ENCODE data around the gene C10orf95. TPM values are rescaled to one million over a fixed set of nuclear protein-coding genes. Genes with fewer than 3 reads are reported as not detected.

C10orf95 gene
- total RNA-seq, 1 donor from 2014 or later = 0.20 TPM

DNA sequence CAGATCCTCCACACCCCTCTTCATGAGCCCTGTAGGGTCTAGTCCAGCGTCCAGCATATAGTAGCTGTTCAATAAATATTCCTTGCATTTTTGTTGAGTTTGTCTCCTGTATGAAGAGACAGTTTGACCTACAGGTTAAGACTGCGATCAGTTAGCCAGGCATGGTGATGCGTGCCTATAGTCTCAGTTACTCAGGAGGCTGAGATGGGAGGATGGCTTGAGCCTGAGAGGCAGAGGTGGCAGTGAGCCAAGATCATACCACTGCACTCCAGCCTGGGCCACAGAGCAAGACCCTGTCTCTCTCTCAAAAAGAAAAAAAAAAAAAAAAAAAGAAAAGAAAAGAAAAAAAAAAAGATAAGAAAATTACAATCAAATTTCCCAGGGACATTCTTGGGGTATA, 13.8 kb downstream of the C10orf95 start:
- Histone ChIP-seq H2AFZ (ENCODE audit: low read depth, low read length) (no peak overlapping the region), H3K4me2 (ENCODE audit: low read length) (no peak overlapping the region), H3K4me3 (ENCODE audit: insufficient read depth, low read depth, low read length) (no peak overlapping the region), H3K9me3 (ENCODE audit: insufficient read depth, low read depth, low read length) (no peaks in the 10 kb centered on the region), H3K79me2 (ENCODE audit: insufficient read depth, low read length) (no peaks in the 10 kb centered on the region), H3K4me1 (ENCODE audit: insufficient read depth, low read length) (peaks cover 11% of the 10 kb centered on the region), H3K27me3 (ENCODE audit: insufficient read depth, low read length) (peaks cover 5% of the 10 kb centered on the region), H3K36me3 (ENCODE audit: insufficient read depth, low read length) (no peaks in the 10 kb centered on the region), H4K20me1 (ENCODE audit: insufficient read depth, low read length) (no peaks in the 10 kb centered on the region), H3K9ac (ENCODE audit: low read length) (no peak overlapping the region), H3K27ac (ENCODE audit: low read depth, low read length) (no peak overlapping the region)
- TF ChIP-seq, protein P1, sequence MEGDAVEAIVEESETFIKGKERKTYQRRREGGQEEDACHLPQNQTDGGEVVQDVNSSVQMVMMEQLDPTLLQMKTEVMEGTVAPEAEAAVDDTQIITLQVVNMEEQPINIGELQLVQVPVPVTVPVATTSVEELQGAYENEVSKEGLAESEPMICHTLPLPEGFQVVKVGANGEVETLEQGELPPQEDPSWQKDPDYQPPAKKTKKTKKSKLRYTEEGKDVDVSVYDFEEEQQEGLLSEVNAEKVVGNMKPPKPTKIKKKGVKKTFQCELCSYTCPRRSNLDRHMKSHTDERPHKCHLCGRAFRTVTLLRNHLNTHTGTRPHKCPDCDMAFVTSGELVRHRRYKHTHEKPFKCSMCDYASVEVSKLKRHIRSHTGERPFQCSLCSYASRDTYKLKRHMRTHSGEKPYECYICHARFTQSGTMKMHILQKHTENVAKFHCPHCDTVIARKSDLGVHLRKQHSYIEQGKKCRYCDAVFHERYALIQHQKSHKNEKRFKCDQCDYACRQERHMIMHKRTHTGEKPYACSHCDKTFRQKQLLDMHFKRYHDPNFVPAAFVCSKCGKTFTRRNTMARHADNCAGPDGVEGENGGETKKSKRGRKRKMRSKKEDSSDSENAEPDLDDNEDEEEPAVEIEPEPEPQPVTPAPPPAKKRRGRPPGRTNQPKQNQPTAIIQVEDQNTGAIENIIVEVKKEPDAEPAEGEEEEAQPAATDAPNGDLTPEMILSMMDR (IDR thresholded peaks at IDR 0.05; ENCODE audit: insufficient read depth, low read depth, low read length) = no peak
- no peak for TF ChIP-seq EZH2 (IDR thresholded peaks at IDR 0.05; ENCODE audit: insufficient read depth, low read length)
- DNase-seq (ENCODE audit: low read depth) (no peak), FAIRE-seq (no peak)
- Mint-ChIP-seq H3K27me3 (ENCODE audit: low read depth, unreplicated experiment) (peaks cover 12% of the 10 kb centered on the region), H3K36me3 (ENCODE audit: low read depth, unreplicated experiment) (no peaks in the 10 kb centered on the region), H3K4me3 (ENCODE audit: unreplicated experiment) (no peak overlapping the region), H3K9me3 (ENCODE audit: unreplicated experiment) (no peaks in the 10 kb centered on the region), H3K4me1 (ENCODE audit: low read depth, unreplicated experiment) (peaks cover 6% of the 10 kb centered on the region), H3K27ac (ENCODE audit: unreplicated experiment) (no peak overlapping the region)

DNA sequence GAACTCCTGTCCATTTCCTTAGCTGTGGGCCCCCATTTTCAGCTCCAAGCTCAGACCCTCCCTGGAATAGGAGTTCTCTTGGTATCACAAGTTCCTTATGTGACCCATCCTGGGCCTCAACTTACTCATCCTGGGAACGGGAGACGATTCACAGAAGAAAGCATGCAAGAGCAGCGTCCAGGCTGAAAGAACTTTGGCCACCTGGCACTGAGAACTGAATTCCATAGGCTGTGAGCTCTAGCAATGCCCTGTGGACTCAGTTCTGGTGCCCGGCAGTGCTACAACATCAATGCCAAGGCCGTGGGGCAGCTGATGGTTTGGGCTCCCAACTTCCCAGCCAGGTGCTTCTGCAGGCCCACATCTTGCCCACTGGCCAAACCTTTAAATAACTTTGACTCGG, 15.0 kb downstream of the C10orf95 start:
- Mint-ChIP-seq H3K27ac (ENCODE audit: unreplicated experiment) (no peak overlapping the region), H3K9me3 (ENCODE audit: unreplicated experiment) (no peaks in the 10 kb centered on the region), H3K27me3 (ENCODE audit: low read depth, unreplicated experiment) (peaks cover 10% of the 10 kb centered on the region), H3K36me3 (ENCODE audit: low read depth, unreplicated experiment) (no peaks in the 10 kb centered on the region), H3K4me1 (ENCODE audit: low read depth, unreplicated experiment) (peaks cover 10% of the 10 kb centered on the region), H3K4me3 (ENCODE audit: unreplicated experiment) (peak overlapping the region; percentile 40)
- Histone ChIP-seq H3K27me3 (ENCODE audit: insufficient read depth, low read length) (no peaks in the 10 kb centered on the region), H3K9me3 (ENCODE audit: insufficient read depth, low read depth, low read length) (no peaks in the 10 kb centered on the region), H2AFZ (ENCODE audit: low read depth, low read length) (no peak overlapping the region), H4K20me1 (ENCODE audit: insufficient read depth, low read length) (no peaks in the 10 kb centered on the region), H3K4me2 (ENCODE audit: low read length) (peak overlapping the region; percentile 70), H3K4me1 (ENCODE audit: insufficient read depth, low read length) (peaks cover 18% of the 10 kb centered on the region), H3K4me3 (ENCODE audit: insufficient read depth, low read depth, low read length) (no peak overlapping the region), H3K36me3 (ENCODE audit: insufficient read depth, low read length) (no peaks in the 10 kb centered on the region), H3K9ac (ENCODE audit: low read length) (no peak overlapping the region), H3K27ac (ENCODE audit: low read depth, low read length) (no peak overlapping the region), H3K79me2 (ENCODE audit: insufficient read depth, low read length) (peaks cover 11% of the 10 kb centered on the region)
- no peak for TF ChIP-seq EZH2 (IDR thresholded peaks at IDR 0.05; ENCODE audit: insufficient read depth, low read length)
- TF ChIP-seq, protein P1 (IDR thresholded peaks at IDR 0.05; ENCODE audit: insufficient read depth, low read depth, low read length) = no peak
- no peak for FAIRE-seq
- DNase-seq (ENCODE audit: low read depth) = no peak

DNA sequence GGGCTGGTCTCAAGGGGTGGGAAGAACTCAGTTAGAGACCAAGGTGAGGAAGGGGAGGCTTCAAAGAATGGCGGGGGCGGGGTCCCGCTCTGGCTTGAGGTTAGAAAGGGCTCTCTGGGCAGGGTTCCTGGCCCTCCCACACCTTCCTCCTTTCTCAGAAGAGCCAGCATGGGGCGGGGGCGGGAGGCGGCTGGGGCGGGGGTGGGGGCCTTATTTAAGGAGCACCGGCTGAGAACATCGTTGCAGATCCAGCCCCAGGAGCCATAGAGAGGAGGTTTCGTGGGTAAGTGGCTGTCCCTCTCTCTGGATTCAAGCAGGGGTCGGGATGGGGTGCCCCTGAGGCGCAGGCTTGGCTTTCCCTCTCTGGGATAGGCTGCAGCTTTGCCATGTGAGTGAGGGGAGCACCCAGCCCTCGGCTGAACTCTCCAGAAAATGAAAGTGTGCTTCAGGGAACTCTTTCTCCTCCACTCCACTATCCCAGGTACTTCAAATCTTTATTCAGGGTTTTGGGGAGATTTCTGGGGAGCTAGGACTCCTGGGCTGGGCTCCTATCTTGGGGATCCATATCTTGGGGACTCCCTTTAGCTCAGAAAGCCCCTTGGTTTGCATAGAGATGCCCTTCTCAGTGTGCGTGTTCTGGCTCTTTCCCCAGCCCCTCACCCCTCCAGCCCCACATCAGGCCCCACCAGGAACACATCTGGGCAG, 15.7 kb downstream of the C10orf95 start:
- peaks cover 12% of the 10 kb centered on the region for H3K79me2 ChIP-seq (ENCODE audit: insufficient read depth, low read length)
- H3K9me3 ChIP-seq (ENCODE audit: insufficient read depth, low read depth, low read length) = no peaks in the 10 kb centered on the region
- H3K4me1 Mint-ChIP-seq (ENCODE audit: low read depth, unreplicated experiment) = peaks cover 10% of the 10 kb centered on the region
- H4K20me1 ChIP-seq (ENCODE audit: insufficient read depth, low read length) = no peaks in the 10 kb centered on the region
- no peak for TF ChIP-seq EZH2 (IDR thresholded peaks at IDR 0.05; ENCODE audit: insufficient read depth, low read length)
- TF ChIP-seq, protein P1 (IDR thresholded peaks at IDR 0.05; ENCODE audit: insufficient read depth, low read depth, low read length) = no peak
- H3K9me3 Mint-ChIP-seq (ENCODE audit: unreplicated experiment) = no peaks in the 10 kb centered on the region
- H3K4me3 Mint-ChIP-seq (ENCODE audit: unreplicated experiment) = peak overlapping the region; percentile 60
- no peak overlapping the region for H3K27ac Mint-ChIP-seq (ENCODE audit: unreplicated experiment)
- no peak for FAIRE-seq
- H3K27me3 ChIP-seq (ENCODE audit: insufficient read depth, low read length) = no peaks in the 10 kb centered on the region
- no peak for DNase-seq (ENCODE audit: low read depth)
- H3K4me2 ChIP-seq (ENCODE audit: low read length) = peak overlapping the region; percentile 70
- H3K4me1 ChIP-seq (ENCODE audit: insufficient read depth, low read length) = peaks cover 18% of the 10 kb centered on the region
- no peaks in the 10 kb centered on the region for H3K36me3 Mint-ChIP-seq (ENCODE audit: low read depth, unreplicated experiment)
- H3K27me3 Mint-ChIP-seq (ENCODE audit: low read depth, unreplicated experiment) = peaks cover 10% of the 10 kb centered on the region
- no peaks in the 10 kb centered on the region for H3K36me3 ChIP-seq (ENCODE audit: insufficient read depth, low read length)
- peak overlapping the region; percentile 74 for H2AFZ ChIP-seq (ENCODE audit: low read depth, low read length)
- peak overlapping the region; percentile 9 for H3K4me3 ChIP-seq (ENCODE audit: insufficient read depth, low read depth, low read length)
- no peak overlapping the region for H3K9ac ChIP-seq (ENCODE audit: low read length)
- H3K27ac ChIP-seq (ENCODE audit: low read depth, low read length) = no peak overlapping the region
